Fibroblast of lung (primary cell): Measurements from ENCODE around the gene KRT7.

Experiments used
- EZH2 ChIP-seq: IDR thresholded peaks from 2 replicates; pipeline ENCODE4 v1.5.1; 2012; ENCODE audit warnings: low read length, control low read depth, mild to moderate bottlenecking; ENCODE audit errors: missing control alignments
- TF ChIP-seq, protein P1 (sequence below), 2 donors: IDR thresholded peaks in 1 of 2; conservative IDR thresholded peaks in 1 of 2; 1 replicate in 1 of 2; 2 replicates in 1 of 2; pipeline ENCODE4 v1.5.1; 2011 to 2012; ENCODE audit warnings: low read length in 2 of 2, control low read depth in 1 of 2, inconsistent platforms in 1 of 2, low read depth in 1 of 2, mild to moderate bottlenecking in 1 of 2

DNA sequence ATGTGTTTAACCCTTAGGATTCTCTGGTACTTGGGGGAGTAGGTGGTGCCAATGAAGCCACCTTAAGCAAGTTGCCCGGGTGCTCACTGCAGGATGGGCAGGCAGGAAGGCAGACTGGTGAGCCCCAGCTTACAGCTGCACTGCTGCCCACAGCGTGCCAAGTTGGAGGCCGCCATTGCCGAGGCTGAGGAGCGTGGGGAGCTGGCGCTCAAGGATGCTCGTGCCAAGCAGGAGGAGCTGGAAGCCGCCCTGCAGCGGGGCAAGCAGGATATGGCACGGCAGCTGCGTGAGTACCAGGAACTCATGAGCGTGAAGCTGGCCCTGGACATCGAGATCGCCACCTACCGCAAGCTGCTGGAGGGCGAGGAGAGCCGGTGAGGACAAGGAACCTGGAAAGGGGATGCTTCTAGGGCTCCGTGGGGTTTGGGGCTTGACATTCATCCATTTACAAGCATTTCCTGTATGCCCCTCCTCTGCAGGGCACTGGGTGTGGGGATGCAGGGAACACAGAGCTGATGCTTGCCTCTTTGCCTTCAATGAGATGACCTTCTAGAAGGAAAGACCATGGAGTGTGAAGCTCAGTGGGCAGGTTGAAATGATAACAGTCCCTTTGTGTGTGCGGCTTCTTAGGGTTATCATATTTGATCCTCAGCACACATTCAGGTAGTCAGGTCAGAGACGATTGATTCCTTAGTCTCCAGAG lies 12.4 kb downstream of the KRT7 start:
- TF ChIP-seq, protein P1, sequence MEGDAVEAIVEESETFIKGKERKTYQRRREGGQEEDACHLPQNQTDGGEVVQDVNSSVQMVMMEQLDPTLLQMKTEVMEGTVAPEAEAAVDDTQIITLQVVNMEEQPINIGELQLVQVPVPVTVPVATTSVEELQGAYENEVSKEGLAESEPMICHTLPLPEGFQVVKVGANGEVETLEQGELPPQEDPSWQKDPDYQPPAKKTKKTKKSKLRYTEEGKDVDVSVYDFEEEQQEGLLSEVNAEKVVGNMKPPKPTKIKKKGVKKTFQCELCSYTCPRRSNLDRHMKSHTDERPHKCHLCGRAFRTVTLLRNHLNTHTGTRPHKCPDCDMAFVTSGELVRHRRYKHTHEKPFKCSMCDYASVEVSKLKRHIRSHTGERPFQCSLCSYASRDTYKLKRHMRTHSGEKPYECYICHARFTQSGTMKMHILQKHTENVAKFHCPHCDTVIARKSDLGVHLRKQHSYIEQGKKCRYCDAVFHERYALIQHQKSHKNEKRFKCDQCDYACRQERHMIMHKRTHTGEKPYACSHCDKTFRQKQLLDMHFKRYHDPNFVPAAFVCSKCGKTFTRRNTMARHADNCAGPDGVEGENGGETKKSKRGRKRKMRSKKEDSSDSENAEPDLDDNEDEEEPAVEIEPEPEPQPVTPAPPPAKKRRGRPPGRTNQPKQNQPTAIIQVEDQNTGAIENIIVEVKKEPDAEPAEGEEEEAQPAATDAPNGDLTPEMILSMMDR (conservative IDR thresholded peaks at IDR 0.05 in 1 of 2, IDR thresholded peaks at IDR 0.05 in 1 of 2; ENCODE audit: low read depth in 1 of 2, low read length in 2 of 2): no peak
- no peak for TF ChIP-seq EZH2
